ENCODE data around the gene RPP40. TPM values are rescaled to one million over a fixed set of nuclear protein-coding genes. Genes with fewer than 3 reads are reported as not detected.
A peak's percentile ranks its signal among the peaks of the same experiment; 100 is the strongest.

Gene RPP40
- total and polyA plus RNA-seq, 9 of the 15 experiments (the other 6 are each of a cell fraction or from before 2014, with no cell fraction given): 22.6 to 114 (median 39.0) TPM

GRCh38 chr6:5003604-5004372, at the start of gene RPP40 (continued):
- peak; percentile 98 to 99 for TF ChIP-seq MNT (conservative IDR thresholded peaks at IDR 0.05)
- TF ChIP-seq HIVEP1 (CRISPR knock-in tag; IDR thresholded peaks at IDR 0.05): no peak
- 0 out of 4 replicates have a peak, but pooled peaks of 1 of the 2 experiments have one; percentile 22 for TF ChIP-seq MLLT1 (IDR thresholded peaks at IDR 0.05)
- peak; percentile 94 for TF ChIP-seq CXXC5 (CRISPR knock-in tag; IDR thresholded peaks at IDR 0.05)
- peak; percentile 92 for TF ChIP-seq ZNF197 (CRISPR knock-in tag; IDR thresholded peaks at IDR 0.05; ENCODE audit: low read depth)
- no peak for TF ChIP-seq CHAMP1 (IDR thresholded peaks at IDR 0.05)
- TF ChIP-seq FOS (IDR thresholded peaks at IDR 0.05; ENCODE audit: extremely low read depth, insufficient read length): no peak
- TF ChIP-seq ASH1L (IDR thresholded peaks at IDR 0.05; ENCODE audit: borderline replicate concordance, low read depth, partially characterized antibody): peak; percentile 50
- TF ChIP-seq DPF2 (IDR thresholded peaks at IDR 0.05): no peak; the same call in 1 of the 2 replicates
- TF ChIP-seq ZNF408 (CRISPR knock-in tag; IDR thresholded peaks at IDR 0.05; ENCODE audit: low read depth): no peak
- peak; percentile 27 to 68; a peak in 2 of 4 replicates for TF ChIP-seq FOXK2 (conservative IDR thresholded peaks at IDR 0.05 in 1 of 2, IDR thresholded peaks at IDR 0.05 in 1 of 2; ENCODE audit: low read depth in 2 of 2)
- peak in 1 of 2 experiments; percentile 68; a peak in 2 of 4 replicates for TF ChIP-seq RCOR1 (IDR thresholded peaks at IDR 0.05; ENCODE audit: borderline replicate concordance in 1 of 2, low read depth in 2 of 2, low read length in 2 of 2)
- TF ChIP-seq RBM14 (IDR thresholded peaks at IDR 0.05; ENCODE audit: borderline replicate concordance, insufficient read depth, low read depth, low read length): no peak
- TF ChIP-seq FOXP4 (CRISPR knock-in tag; IDR thresholded peaks at IDR 0.05; ENCODE audit: borderline replicate concordance): no peak; the same call in 1 of the 2 replicates
- no peak; the same call in 1 of the 2 replicates for TF ChIP-seq TOE1 (IDR thresholded peaks at IDR 0.05; ENCODE audit: borderline replicate concordance)
- TF ChIP-seq TOE1 (CRISPR knock-in tag; IDR thresholded peaks at IDR 0.05; ENCODE audit: borderline replicate concordance, low read depth): no peak
- TF ChIP-seq ZNF174 (CRISPR knock-in tag; IDR thresholded peaks at IDR 0.05): no peak
- TF ChIP-seq ZNF586 (CRISPR knock-in tag; conservative IDR thresholded peaks at IDR 0.05): no peak
- no peak for TF ChIP-seq ZNF146 (CRISPR knock-in tag; IDR thresholded peaks at IDR 0.05; ENCODE audit: unreplicated experiment)

All from K562 (cell line).